Skeletal muscle satellite cell (primary cell): Measurements from ENCODE around the gene DCAF17. TPM values are rescaled to one million over a fixed set of nuclear protein-coding genes. Genes with fewer than 3 reads are reported as not detected.

Source experiments
- small RNA-seq: library from RNA; depleted of rRNA; stranded (forward); fragments of <200 nt; gene quantifications from one replicate; pipeline ENCODE3, GENCODE V24; 2012

DCAF17 gene

Small RNA genes lying within 50 kb of the gene (small RNA-seq; reads per million reads assigned to genes)
- gene AC007969.2, result not detected
